ENCODE results near the gene SERPINA4. TPM values are rescaled to one million over a fixed set of nuclear protein-coding genes. Genes with fewer than 3 reads are reported as not detected.

The SERPINA4 gene
- total RNA-seq, 1 experiment from 2014 or later, result 0.17 TPM

DNA sequence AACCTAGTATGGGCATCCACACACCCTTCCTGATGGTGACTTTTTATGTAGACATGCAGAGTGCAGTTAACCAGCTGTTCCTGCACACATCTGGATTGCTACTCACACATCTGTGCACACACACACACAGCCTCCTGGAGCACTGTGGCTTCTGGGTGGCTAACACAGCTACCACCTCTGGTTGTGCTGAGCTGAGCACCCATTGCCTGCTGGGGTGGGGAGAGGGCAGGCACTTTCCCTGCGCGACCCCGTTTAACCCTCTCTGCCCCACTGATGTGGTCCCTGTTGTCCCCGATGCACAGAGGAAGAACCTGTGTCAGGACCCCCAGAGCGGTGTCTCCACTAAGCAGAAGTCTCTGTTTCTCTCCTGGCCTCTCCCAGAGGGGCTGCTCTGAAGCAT lies 36.5 kb downstream of the SERPINA4 start:
- Histone ChIP-seq H3K36me3 (ENCODE audit: control insufficient read depth in 1 of 2, insufficient read depth in 2 of 2, low read length in 2 of 2) (no peaks in the 10 kb centered on the region), H4K20me1 (ENCODE audit: insufficient read depth) (no peaks in the 10 kb centered on the region), H3K9ac (ENCODE audit: low read length) (no peak overlapping the region), H3K9me2 (ENCODE audit: insufficient read depth) (no peaks in the 10 kb centered on the region), H3K4me1 (ENCODE audit: control insufficient read depth in 1 of 2, insufficient read depth in 2 of 2, low read length in 2 of 2) (peaks cover 36 to 48% of the 10 kb centered on the region in 2 experiments), H3K9me3 (ENCODE audit: control insufficient read depth in 1 of 2, insufficient read depth in 1 of 2, low read depth in 1 of 2, low read length in 2 of 2) (no peaks in the 10 kb centered on the region), H3K4me3 (replicated peaks in 1 of 2; ENCODE audit: low read depth in 1 of 2, low read length in 2 of 2) (no peak overlapping the region), H3K27me3 (ENCODE audit: insufficient read depth, low read length) (no peaks in the 10 kb centered on the region), H3K4me2 (ENCODE audit: low read length) (no peak overlapping the region), H3K79me2 (ENCODE audit: insufficient read depth, low read length) (no peaks in the 10 kb centered on the region), H2AFZ (ENCODE audit: low read depth, low read length, poor library complexity, severe bottlenecking) (no peak overlapping the region), H3K27ac (ENCODE audit: low read depth, low read length) (no peak overlapping the region)
- ChIA-PET POLR2A (interaction anchor here (1.1 to 3.3 kb wide), 2 partner anchors 13 to 17 kb away, joined by 3 to 32 read pairs; partner anchors contain the start of gene SERPINA5), RAD21 (ENCODE audit: low non-redundant PET in 1 of 2, low total read pairs in 2 of 2, uncharacterized antibody in 2 of 2, unreplicated experiment in 2 of 2) (no interaction called here), CTCF (interaction anchor here (0.6 to 2.1 kb wide), 2 partner anchors 72 to 164 kb away, joined by 7 to 8 read pairs; no protein-coding TSS in a partner anchor)
- ATAC-seq, result no peak
- intact Hi-C loops (cut with micrococcal nuclease), result no loop called here
- no peak for DNase-seq (ENCODE audit: low read depth, low spot score)
- TF ChIP-seq CBX3 (IDR thresholded peaks at IDR 0.05; ENCODE audit: low read depth) (no peak), EZH2 (IDR thresholded peaks at IDR 0.05) (no peak), POLR2A (IDR thresholded peaks at IDR 0.05; ENCODE audit: borderline replicate concordance, extremely low read depth, insufficient read depth, insufficient read length) (no peak), FOSL1 (IDR thresholded peaks at IDR 0.05; ENCODE audit: low read depth) (no peak), POLR2AphosphoS5 (IDR thresholded peaks at IDR 0.05; ENCODE audit: low read depth, low read length) (no peak), CEBPB (IDR thresholded peaks at IDR 0.05; ENCODE audit: low read depth) (no peak), SIN3A (IDR thresholded peaks at IDR 0.05; ENCODE audit: low read depth) (no peak), EGR1 (IDR thresholded peaks at IDR 0.05; ENCODE audit: low read depth) (no peak)
- TF ChIP-seq, protein P1, sequence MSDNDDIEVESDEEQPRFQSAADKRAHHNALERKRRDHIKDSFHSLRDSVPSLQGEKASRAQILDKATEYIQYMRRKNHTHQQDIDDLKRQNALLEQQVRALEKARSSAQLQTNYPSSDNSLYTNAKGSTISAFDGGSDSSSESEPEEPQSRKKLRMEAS (IDR thresholded peaks at IDR 0.05), result no peak
- no TSS peak for BruUV-seq (replicated peaks)

DNA sequence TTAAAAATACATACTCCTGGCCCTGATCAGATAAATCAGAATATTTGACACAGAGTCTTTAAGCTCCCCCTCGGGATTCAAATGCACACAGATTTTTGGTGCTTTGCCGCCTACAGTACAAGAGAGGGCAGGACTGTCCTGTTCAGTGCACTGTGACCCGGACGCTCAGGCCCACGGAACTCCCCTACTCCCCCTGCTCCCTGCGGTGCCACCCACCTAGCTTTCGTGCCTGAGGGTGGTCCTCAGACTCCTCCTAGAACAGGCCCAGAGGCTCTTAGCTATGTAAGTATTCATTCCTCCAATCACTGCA lies 37.2 kb downstream of the SERPINA4 start:
- intact Hi-C loops (cut with micrococcal nuclease), result no loop called here
- Histone ChIP-seq H3K27ac (ENCODE audit: low read depth, low read length) (peak overlapping the region; percentile 68), H3K4me2 (ENCODE audit: low read length) (peak overlapping the region; percentile 68), H4K20me1 (ENCODE audit: insufficient read depth) (no peaks in the 10 kb centered on the region), H3K9ac (ENCODE audit: low read length) (peak overlapping the region; percentile 49), H3K4me1 (ENCODE audit: control insufficient read depth in 1 of 2, insufficient read depth in 2 of 2, low read length in 2 of 2) (peaks cover 36 to 55% of the 10 kb centered on the region in 2 experiments), H3K4me3 (replicated peaks in 1 of 2; ENCODE audit: low read depth in 1 of 2, low read length in 2 of 2) (no peak overlapping the region), H2AFZ (ENCODE audit: low read depth, low read length, poor library complexity, severe bottlenecking) (peak overlapping the region; percentile 37), H3K9me3 (ENCODE audit: control insufficient read depth in 1 of 2, insufficient read depth in 1 of 2, low read depth in 1 of 2, low read length in 2 of 2) (no peaks in the 10 kb centered on the region), H3K36me3 (ENCODE audit: control insufficient read depth in 1 of 2, insufficient read depth in 2 of 2, low read length in 2 of 2) (no peaks in the 10 kb centered on the region), H3K27me3 (ENCODE audit: insufficient read depth, low read length) (no peaks in the 10 kb centered on the region), H3K9me2 (ENCODE audit: insufficient read depth) (no peaks in the 10 kb centered on the region), H3K79me2 (ENCODE audit: insufficient read depth, low read length) (no peaks in the 10 kb centered on the region)
- RAD21 ChIA-PET (ENCODE audit: low non-redundant PET in 1 of 2, low total read pairs in 2 of 2, uncharacterized antibody in 2 of 2, unreplicated experiment in 2 of 2), result no interaction called here
- DNase-seq (ENCODE audit: low read depth, low spot score) (no peak), ATAC-seq (no peak)
- POLR2A ChIA-PET, result interaction anchor here (1.1 to 3.3 kb wide), 4 partner anchors 8 to 41 kb away, joined by 3 to 32 read pairs (median 5); partner anchors contain the start of gene SERPINA5
- TSS peak; percentile 47 for BruUV-seq (replicated peaks)
- CTCF ChIA-PET, result interaction anchor here (0.6 to 2.1 kb wide), 3 partner anchors 72 to 380 kb away, joined by 4 to 8 read pairs (median 7); no protein-coding TSS in a partner anchor
- no peak for TF ChIP-seq SIN3A (IDR thresholded peaks at IDR 0.05; ENCODE audit: low read depth)
- TF ChIP-seq YY1 (IDR thresholded peaks at IDR 0.05; ENCODE audit: extremely low read depth, insufficient replicate concordance, low read depth, low read length), result no peak
- no peak for TF ChIP-seq CBX3 (IDR thresholded peaks at IDR 0.05; ENCODE audit: low read depth)
- TF ChIP-seq, protein P2, sequence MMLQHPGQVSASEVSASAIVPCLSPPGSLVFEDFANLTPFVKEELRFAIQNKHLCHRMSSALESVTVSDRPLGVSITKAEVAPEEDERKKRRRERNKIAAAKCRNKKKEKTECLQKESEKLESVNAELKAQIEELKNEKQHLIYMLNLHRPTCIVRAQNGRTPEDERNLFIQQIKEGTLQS (IDR thresholded peaks at IDR 0.05), result no peak
- no peak for TF ChIP-seq EGR1 (IDR thresholded peaks at IDR 0.05; ENCODE audit: low read depth)
- TF ChIP-seq SRF (IDR thresholded peaks at IDR 0.05; ENCODE audit: low read depth), result no peak
- no peak for TF ChIP-seq FOSL1 (IDR thresholded peaks at IDR 0.05; ENCODE audit: low read depth)
- TF ChIP-seq POLR2A (IDR thresholded peaks at IDR 0.05; ENCODE audit: borderline replicate concordance, extremely low read depth, insufficient read depth, insufficient read length), result no peak
- TF ChIP-seq RAD21 (IDR thresholded peaks at IDR 0.05; ENCODE audit: low read depth), result no peak
- TF ChIP-seq, protein P3, sequence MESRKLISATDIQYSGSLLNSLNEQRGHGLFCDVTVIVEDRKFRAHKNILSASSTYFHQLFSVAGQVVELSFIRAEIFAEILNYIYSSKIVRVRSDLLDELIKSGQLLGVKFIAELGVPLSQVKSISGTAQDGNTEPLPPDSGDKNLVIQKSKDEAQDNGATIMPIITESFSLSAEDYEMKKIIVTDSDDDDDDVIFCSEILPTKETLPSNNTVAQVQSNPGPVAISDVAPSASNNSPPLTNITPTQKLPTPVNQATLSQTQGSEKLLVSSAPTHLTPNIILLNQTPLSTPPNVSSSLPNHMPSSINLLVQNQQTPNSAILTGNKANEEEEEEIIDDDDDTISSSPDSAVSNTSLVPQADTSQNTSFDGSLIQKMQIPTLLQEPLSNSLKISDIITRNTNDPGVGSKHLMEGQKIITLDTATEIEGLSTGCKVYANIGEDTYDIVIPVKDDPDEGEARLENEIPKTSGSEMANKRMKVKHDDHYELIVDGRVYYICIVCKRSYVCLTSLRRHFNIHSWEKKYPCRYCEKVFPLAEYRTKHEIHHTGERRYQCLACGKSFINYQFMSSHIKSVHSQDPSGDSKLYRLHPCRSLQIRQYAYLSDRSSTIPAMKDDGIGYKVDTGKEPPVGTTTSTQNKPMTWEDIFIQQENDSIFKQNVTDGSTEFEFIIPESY (IDR thresholded peaks at IDR 0.05; ENCODE audit: extremely low read depth, insufficient replicate concordance, low read length), result no peak
- no peak for TF ChIP-seq POLR2AphosphoS5 (IDR thresholded peaks at IDR 0.05; ENCODE audit: low read depth, low read length)
- no peak for TF ChIP-seq SP1 (IDR thresholded peaks at IDR 0.05; ENCODE audit: low read depth)
- no peak for TF ChIP-seq ZNF274 (IDR thresholded peaks at IDR 0.05; ENCODE audit: low read depth, low read length)
- TF ChIP-seq, protein P1 (IDR thresholded peaks at IDR 0.05), result no peak
- TF ChIP-seq EZH2phosphoT487 (IDR thresholded peaks at IDR 0.05; ENCODE audit: borderline replicate concordance), result no peak
- TF ChIP-seq TCF7L2 (IDR thresholded peaks at IDR 0.05; ENCODE audit: borderline replicate concordance, extremely low read depth, insufficient read depth, insufficient read length), result no peak
- no peak for TF ChIP-seq EZH2 (IDR thresholded peaks at IDR 0.05)

Data from HCT116 (cell line).